HepG2 (cell line): Measurements from ENCODE around the gene ACTN1. TPM values are rescaled to one million over a fixed set of nuclear protein-coding genes. Genes with fewer than 3 reads are reported as not detected.

Experiments
- HNF4A ChIP-seq: sonication (generic); formaldehyde crosslinking; IDR thresholded peaks from 2 replicates; pipeline ENCODE4 v1.4.0; 2020; ENCODE audit warnings: missing genetic modification reagents
- IKZF1 ChIP-seq: fragments of 450-650 bp; IDR thresholded peaks from 2 replicates; pipeline ENCODE4 v1.7.1; 2016
- NFE2 ChIP-seq: sonication (generic); formaldehyde crosslinking; IDR thresholded peaks from 2 replicates; pipeline ENCODE4 v1.4.0; 2020; ENCODE audit warnings: missing genetic modification reagents
- NFYC ChIP-seq: IDR thresholded peaks from 2 replicates; pipeline ENCODE4 v1.6.1; 2016; ENCODE audit warnings: missing genetic modification reagents, missing compliant biosample characterization
- POLR2A ChIP-seq, 2 experiments: IDR thresholded peaks; 2 replicates each; pipeline ENCODE4 v1.6.1; 2011; ENCODE audit warnings: low read depth in 2 of 2, low read length in 2 of 2, mild to moderate bottlenecking in 1 of 2, moderate library complexity in 1 of 2; ENCODE audit not compliant: insufficient read depth in 1 of 2
- STAT5B ChIP-seq: sonication (generic); formaldehyde crosslinking; IDR thresholded peaks from 2 replicates; pipeline ENCODE4 v1.4.0; 2020; ENCODE audit warnings: missing genetic modification reagents
- TBX2 ChIP-seq: sonication (generic); formaldehyde crosslinking; IDR thresholded peaks from 2 replicates; pipeline ENCODE4 v1.5.0; 2020; ENCODE audit warnings: missing genetic modification reagents, mild to moderate bottlenecking, borderline replicate concordance
- TSC22D2 ChIP-seq: sonication (generic); formaldehyde crosslinking; IDR thresholded peaks from 2 replicates; pipeline ENCODE4 v1.5.1; 2020; ENCODE audit warnings: missing genetic modification reagents, mild to moderate bottlenecking, borderline replicate concordance
- U2AF1 ChIP-seq: fragments of 200-400 bp; formaldehyde crosslinking; optimal IDR thresholded peaks from 2 replicates; pipeline ENCODE3; 2017; ENCODE audit warnings: mild to moderate bottlenecking, low read depth, low read length
- ZFP1 ChIP-seq: IDR thresholded peaks from 2 replicates; pipeline ENCODE4 v1.6.1; 2016
- ZNF713 ChIP-seq: sonication (generic); formaldehyde crosslinking; IDR thresholded peaks from 2 replicates; pipeline ENCODE4 v1.4.0; 2020; ENCODE audit warnings: mild to moderate bottlenecking, missing genetic modification reagents
- ZSCAN22 ChIP-seq: sonication (generic); formaldehyde crosslinking; IDR thresholded peaks from 2 replicates; pipeline ENCODE4 v1.4.0; 2020; ENCODE audit warnings: mild to moderate bottlenecking, missing genetic modification reagents
- ZSCAN29 ChIP-seq: sonication (generic); formaldehyde crosslinking; conservative IDR thresholded peaks from 2 replicates; pipeline ENCODE4 v1.4.0; 2020; ENCODE audit warnings: mild to moderate bottlenecking, missing genetic modification reagents
- polyA plus RNA-seq, 8 experiments: library from polyadenylated mRNA; depleted of rRNA in 3 of 8; stranded (reverse) in 7 of 8; unstranded in 1 of 8; fragments of >200 nt; fragmentation: Illumina TruSeq in 4 of 8; extraction: Trizol in 4 of 8; gene quantifications; 2 replicates each; pipeline versions ENCODE4 v1.2.1 to v1.2.3, GENCODE V29; 2011 to 2016; ENCODE audit warnings: low read depth in 4 of 8, missing spikeins in 1 of 8, mixed read lengths in 1 of 8; ENCODE audit not compliant: insufficient read depth in 1 of 8
- total RNA-seq, 5 experiments: library from RNA; depleted of rRNA; stranded (reverse); fragments of >200 nt; fragmentation: Illumina TruSeq; extraction: Trizol; gene quantifications; 2 replicates each; pipeline ENCODE4 v1.2.3, GENCODE V29; 2016; ENCODE audit warnings: low read depth in 1 of 5
- TF ChIP-seq, protein P1 (sequence below): sonication (generic); formaldehyde crosslinking; IDR thresholded peaks from 2 replicates; pipeline ENCODE4 v1.5.1; 2020; ENCODE audit warnings: mild to moderate bottlenecking, missing genetic modification reagents, moderate library complexity
- TF ChIP-seq, protein P2 (sequence below): sonication (generic); formaldehyde crosslinking; IDR thresholded peaks from 2 replicates; pipeline ENCODE4 v1.5.1; 2020; ENCODE audit warnings: missing genetic modification reagents, mild to moderate bottlenecking, borderline replicate concordance
- TF ChIP-seq, protein P3 (sequence below): sonication (generic); formaldehyde crosslinking; IDR thresholded peaks from 2 replicates; pipeline ENCODE4 v1.5.0; 2020; ENCODE audit warnings: missing genetic modification reagents
- TF ChIP-seq, protein P4 (sequence below): sonication (generic); formaldehyde crosslinking; IDR thresholded peaks from 2 replicates; pipeline ENCODE4 v1.5.0; 2020; ENCODE audit warnings: mild to moderate bottlenecking, missing genetic modification reagents
- TF ChIP-seq, protein P5 (sequence below): sonication (generic); formaldehyde crosslinking; IDR thresholded peaks from 2 replicates; pipeline ENCODE4 v1.4.0; 2020; ENCODE audit warnings: missing genetic modification reagents

ACTN1 gene
- total and polyA plus RNA-seq, 2 of the 13 experiments (the other 11 are each of a cell fraction or from before 2014, with no cell fraction given): 58.6 to 162 TPM

DNA sequence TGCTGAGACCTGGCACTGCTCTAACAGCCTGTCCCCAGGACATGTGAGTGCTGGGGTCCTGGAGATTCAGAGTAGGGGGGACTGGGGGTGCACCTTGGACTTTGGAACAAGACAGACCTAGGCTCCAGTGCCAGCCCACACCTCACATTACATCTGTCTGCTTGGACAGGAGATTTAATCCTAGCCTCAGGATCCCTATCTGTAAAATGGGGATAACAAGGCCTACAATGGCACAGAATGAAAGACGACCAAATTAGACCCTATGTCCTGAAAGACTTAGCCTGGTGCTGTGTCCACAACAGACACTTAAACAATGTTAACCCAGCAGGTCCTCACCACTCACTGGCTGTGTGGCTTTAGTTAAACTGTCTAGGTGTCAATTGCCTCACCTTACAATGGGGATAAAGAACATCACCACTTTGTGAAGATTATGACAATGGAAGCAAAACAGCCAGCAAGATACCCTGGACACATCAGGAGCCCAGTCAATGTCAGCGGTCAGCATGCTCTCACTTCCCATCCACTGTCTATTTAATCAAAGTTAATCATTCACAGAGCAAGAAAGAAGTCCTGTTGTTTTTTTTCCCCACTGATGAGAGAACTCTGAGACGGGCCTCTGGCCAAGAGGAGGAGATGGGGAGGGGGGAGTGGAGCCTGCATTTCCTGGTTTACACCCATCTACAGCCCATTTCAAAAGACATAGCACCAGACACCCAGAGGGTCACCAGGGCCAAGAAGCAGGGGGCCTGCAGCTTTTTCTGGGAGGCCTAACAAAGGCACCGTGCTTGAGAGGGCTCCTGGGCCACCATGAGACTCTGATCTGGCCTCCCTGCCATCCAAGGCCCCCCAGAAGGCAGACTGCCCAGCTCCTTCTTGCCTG is 40.6 kb downstream of the ACTN1 start (continued):
- TF ChIP-seq, protein P1, sequence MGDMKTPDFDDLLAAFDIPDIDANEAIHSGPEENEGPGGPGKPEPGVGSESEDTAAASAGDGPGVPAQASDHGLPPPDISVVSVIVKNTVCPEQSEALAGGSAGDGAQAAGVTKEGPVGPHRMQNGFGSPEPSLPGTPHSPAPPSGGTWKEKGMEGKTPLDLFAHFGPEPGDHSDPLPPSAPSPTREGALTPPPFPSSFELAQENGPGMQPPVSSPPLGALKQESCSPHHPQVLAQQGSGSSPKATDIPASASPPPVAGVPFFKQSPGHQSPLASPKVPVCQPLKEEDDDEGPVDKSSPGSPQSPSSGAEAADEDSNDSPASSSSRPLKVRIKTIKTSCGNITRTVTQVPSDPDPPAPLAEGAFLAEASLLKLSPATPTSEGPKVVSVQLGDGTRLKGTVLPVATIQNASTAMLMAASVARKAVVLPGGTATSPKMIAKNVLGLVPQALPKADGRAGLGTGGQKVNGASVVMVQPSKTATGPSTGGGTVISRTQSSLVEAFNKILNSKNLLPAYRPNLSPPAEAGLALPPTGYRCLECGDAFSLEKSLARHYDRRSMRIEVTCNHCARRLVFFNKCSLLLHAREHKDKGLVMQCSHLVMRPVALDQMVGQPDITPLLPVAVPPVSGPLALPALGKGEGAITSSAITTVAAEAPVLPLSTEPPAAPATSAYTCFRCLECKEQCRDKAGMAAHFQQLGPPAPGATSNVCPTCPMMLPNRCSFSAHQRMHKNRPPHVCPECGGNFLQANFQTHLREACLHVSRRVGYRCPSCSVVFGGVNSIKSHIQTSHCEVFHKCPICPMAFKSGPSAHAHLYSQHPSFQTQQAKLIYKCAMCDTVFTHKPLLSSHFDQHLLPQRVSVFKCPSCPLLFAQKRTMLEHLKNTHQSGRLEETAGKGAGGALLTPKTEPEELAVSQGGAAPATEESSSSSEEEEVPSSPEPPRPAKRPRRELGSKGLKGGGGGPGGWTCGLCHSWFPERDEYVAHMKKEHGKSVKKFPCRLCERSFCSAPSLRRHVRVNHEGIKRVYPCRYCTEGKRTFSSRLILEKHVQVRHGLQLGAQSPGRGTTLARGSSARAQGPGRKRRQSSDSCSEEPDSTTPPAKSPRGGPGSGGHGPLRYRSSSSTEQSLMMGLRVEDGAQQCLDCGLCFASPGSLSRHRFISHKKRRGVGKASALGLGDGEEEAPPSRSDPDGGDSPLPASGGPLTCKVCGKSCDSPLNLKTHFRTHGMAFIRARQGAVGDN (CRISPR knock-in tag): peak; percentile 59
- TF ChIP-seq ZSCAN29 (CRISPR knock-in tag) (no peak; the same call in 1 of the 2 replicates), NFE2 (CRISPR knock-in tag) (no peak), POLR2A (IDR thresholded peaks at IDR 0.05; ENCODE audit: insufficient read depth in 1 of 2, low read depth in 2 of 2, low read length in 2 of 2) (peak in 1 of 2 experiments; percentile 48; a peak in 1 of 4 replicates), ZFP1 (no peak), STAT5B (CRISPR knock-in tag) (no peak), NFYC (CRISPR knock-in tag) (no peak), IKZF1 (no peak), ZNF713 (CRISPR knock-in tag) (peak; percentile 48; the same call in 1 of the 2 replicates), HNF4A (CRISPR knock-in tag) (peak; percentile 24; the same call in 1 of the 2 replicates), U2AF1 (no peak), ZSCAN22 (CRISPR knock-in tag) (no peak), TSC22D2 (CRISPR knock-in tag) (no peak), TBX2 (CRISPR knock-in tag) (peak; percentile 99)
- TF ChIP-seq, protein P2, sequence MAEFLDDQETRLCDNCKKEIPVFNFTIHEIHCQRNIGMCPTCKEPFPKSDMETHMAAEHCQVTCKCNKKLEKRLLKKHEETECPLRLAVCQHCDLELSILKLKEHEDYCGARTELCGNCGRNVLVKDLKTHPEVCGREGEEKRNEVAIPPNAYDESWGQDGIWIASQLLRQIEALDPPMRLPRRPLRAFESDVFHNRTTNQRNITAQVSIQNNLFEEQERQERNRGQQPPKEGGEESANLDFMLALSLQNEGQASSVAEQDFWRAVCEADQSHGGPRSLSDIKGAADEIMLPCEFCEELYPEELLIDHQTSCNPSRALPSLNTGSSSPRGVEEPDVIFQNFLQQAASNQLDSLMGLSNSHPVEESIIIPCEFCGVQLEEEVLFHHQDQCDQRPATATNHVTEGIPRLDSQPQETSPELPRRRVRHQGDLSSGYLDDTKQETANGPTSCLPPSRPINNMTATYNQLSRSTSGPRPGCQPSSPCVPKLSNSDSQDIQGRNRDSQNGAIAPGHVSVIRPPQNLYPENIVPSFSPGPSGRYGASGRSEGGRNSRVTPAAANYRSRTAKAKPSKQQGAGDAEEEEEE (CRISPR knock-in tag): peak; percentile 51; the same call in 1 of the 2 replicates
- TF ChIP-seq, protein P3, sequence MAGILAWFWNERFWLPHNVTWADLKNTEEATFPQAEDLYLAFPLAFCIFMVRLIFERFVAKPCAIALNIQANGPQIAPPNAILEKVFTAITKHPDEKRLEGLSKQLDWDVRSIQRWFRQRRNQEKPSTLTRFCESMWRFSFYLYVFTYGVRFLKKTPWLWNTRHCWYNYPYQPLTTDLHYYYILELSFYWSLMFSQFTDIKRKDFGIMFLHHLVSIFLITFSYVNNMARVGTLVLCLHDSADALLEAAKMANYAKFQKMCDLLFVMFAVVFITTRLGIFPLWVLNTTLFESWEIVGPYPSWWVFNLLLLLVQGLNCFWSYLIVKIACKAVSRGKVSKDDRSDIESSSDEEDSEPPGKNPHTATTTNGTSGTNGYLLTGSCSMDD (CRISPR knock-in tag): no peak
- TF ChIP-seq, protein P4, sequence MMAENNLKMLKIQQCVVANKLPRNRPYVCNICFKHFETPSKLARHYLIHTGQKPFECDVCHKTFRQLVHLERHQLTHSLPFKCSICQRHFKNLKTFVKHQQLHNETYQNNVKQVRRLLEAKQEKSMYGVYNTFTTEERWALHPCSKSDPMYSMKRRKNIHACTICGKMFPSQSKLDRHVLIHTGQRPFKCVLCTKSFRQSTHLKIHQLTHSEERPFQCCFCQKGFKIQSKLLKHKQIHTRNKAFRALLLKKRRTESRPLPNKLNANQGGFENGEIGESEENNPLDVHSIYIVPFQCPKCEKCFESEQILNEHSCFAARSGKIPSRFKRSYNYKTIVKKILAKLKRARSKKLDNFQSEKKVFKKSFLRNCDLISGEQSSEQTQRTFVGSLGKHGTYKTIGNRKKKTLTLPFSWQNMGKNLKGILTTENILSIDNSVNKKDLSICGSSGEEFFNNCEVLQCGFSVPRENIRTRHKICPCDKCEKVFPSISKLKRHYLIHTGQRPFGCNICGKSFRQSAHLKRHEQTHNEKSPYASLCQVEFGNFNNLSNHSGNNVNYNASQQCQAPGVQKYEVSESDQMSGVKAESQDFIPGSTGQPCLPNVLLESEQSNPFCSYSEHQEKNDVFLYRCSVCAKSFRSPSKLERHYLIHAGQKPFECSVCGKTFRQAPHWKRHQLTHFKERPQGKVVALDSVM (CRISPR knock-in tag): peak; percentile 40; the same call in 1 of the 2 replicates
- TF ChIP-seq, protein P5, sequence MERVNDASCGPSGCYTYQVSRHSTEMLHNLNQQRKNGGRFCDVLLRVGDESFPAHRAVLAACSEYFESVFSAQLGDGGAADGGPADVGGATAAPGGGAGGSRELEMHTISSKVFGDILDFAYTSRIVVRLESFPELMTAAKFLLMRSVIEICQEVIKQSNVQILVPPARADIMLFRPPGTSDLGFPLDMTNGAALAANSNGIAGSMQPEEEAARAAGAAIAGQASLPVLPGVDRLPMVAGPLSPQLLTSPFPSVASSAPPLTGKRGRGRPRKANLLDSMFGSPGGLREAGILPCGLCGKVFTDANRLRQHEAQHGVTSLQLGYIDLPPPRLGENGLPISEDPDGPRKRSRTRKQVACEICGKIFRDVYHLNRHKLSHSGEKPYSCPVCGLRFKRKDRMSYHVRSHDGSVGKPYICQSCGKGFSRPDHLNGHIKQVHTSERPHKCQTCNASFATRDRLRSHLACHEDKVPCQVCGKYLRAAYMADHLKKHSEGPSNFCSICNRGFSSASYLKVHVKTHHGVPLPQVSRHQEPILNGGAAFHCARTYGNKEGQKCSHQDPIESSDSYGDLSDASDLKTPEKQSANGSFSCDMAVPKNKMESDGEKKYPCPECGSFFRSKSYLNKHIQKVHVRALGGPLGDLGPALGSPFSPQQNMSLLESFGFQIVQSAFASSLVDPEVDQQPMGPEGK (CRISPR knock-in tag): peak; percentile 84
